NOMO-1 treated with dmso at 0.1 percent for 144 hours (cell line): Measurements from ENCODE around the gene MSANTD1.
A peak's percentile ranks its signal among the peaks of the same experiment; 100 is the strongest.

Experiments used
- DNase-seq: peaks from one replicate; lab custom pipeline; 2025; ENCODE audit not compliant: unreplicated experiment; lab: John Stamatoyannopoulos, UW

The MSANTD1 gene

DNA sequence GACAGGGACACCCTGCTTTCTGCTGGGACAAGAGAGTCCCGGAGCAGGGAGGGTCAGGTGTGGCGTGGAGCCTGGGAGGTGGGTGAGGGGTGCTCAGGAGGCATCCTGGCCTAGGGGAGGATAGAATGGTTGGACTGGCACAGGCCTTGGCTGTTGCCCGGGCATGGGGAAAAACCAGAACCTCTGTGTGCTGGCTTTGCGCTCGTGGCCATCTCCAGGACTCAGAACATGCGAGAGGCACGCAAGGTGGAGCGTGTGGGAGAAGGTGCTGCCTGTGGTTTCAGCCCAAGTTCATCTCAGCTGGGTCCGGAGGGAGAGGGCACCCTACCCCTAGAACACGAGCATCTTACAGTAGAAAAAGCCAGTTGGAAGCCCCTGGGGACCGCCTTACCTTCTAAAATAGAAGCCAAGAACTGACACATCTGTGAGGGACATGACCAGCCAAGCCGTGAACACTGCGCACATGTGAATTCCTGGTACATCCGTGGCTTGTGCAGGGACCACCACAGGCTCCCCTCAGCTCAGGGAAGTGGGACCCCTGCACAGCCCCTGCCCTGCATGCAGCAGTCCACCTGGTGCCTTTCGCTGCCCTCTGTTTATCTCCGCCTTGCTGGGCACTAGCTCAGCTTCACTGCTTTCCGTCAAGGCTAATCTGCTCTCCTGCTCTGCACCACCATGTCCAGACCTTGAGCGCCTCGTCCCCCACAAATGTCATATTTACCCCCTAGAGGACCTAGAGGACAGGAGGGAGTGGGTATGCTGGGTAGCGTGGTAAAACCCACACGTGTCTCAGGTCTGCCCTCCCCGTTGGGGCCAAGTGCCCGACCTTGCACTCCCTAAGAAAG is 13.5 kb downstream of the MSANTD1 start:
- no peak for DNase-seq

DNA sequence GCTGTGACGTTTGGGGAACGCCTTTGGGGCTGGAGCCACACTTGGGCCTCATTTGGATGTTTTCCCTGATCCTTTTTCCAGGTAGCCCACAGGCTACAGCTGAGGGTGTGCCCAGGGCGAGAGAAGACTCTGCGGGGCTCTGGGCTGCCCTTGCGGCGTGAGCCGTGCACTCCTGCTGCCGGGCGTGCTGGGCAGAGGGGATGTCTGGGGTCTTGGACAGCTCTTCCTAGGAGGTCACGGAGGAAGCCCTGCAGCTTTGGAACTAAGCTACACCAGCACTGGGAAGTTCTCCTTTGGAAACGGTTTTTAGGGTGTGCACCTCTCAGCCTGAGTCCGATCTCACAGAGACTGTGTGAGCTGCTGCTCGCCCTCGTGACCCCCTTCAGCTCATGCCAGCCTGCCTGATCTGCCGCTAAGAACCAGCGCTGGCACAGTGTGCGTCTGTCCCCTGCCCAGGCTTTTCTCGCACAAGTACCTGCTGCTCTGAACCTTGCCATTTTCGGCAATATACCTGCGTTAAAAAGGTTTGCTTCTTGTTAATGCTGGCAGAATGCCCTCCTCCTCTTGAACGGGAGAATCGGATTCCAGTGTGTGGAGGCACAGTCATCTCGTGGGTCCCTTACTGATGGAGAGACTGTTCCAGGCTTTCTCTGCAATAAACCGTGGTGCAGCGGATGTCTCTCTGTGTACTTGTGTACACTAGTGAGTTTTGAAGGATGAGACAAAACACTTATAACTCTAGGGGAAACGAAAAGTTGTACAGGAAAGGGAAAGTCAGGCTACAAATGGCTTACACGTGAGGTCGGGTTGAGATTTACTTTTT is 14.3 kb downstream of the MSANTD1 start:
- no peak for DNase-seq

DNA sequence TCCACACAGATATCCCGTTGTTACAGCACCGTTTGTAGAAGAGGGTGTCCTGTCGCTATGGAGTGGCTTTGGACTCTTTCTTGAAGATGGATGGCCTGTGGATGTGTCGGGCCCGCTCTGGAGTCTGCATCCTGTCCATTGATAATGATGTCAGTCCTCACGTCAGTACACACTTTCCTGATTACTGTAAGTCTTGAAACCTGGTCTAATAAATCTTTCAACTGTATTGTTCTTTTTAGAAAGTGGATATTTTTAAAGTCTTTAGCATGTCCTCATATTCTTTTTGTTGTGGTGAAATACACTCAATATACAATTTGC is 14.9 kb downstream of the MSANTD1 start:
- DNase-seq: no peak

DNA sequence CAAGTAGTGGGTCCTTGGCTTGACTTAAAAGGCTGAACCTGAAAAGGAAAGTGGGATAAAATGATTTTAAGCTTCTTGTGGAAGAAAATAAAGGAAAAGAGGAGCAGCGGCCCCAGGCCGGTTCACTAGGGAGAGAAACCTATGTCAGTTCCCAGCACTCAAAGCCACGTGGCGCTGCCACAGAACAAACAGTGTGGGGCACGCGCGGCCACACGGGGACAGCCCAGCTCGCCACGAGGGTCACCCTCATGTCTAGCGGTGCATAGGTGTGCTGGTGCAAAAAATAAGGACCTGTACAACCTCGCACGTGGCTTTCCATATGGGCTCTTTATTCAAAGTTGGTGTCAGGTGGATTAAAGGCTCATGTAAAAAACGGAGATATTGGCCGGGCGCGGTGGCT is 17.1 kb downstream of the MSANTD1 start:
- DNase-seq: no peak

DNA sequence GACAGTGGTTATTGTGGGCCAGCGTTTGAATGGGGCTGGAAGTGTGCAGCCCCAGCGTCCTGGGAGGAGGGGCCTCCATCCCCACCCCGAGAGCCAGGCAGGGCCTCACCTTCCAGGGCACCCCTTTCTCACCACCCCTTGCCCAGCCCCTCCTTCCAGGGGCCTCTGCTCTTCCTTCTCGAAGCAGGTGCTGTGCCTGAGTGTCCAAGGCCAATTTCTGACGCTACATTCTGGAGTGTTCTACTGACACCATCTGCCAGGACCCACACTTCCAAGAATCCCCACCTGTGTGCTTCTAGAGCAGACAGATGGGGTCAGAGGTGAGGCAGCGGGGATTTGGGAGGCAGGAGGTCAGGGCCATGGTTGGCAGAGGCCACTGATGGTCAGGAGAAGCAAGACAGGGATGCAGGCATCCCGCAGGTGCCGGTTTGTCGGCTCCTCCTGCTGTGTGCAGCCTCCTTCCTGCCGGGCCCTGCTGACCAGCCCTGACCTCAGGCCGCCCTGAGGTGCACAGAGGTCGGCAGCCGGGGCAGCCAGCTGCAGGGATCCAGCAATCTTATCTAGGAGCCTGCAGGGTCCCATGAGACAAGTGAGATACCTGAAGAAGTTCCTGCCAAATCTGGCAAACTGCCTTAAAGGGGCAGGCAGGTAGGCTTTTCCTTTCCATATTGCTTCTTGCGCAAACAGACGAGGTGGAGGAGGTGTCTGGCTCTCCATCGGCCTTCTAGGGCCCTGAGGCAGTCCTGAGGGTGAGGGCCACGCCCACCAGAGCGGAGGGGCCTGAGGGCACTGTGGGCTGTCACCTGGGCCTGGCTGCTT is 18.8 kb downstream of the MSANTD1 start:
- no peak for DNase-seq

DNA sequence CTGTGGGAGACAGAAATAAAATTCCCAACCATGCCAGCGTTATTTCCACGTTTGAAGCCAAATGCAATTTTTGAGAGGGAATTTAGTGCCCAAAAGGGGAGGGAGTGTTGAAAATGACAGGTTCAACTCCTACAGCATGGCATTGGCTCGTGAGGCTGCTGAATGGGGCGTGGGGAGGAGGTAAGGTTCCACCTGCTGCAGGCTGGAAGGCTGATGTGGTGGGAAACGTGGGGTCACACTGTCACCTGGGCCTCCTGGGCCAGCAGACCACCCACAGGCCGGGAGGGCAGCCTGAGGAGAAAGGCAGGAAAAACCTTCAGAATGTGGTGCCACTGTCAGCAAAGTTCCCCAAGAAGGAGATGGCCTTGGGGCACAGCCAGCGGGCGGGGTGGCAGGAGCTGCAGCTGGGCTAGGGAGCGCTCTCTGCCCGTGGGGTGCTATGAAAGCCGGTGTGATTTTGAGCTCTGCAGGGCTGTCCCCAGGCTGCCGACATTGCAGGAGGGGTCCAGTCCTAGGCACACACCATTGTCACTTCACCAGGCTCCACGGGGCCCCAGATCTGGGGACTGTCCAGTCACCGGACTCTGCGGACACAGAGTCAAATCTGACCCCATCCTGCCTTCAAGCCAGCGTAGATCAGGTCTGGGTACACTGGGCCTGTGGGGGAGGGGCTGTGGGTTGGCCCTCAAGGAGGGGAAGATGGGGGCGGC is 19.6 kb downstream of the MSANTD1 start:
- no peak for DNase-seq

DNA sequence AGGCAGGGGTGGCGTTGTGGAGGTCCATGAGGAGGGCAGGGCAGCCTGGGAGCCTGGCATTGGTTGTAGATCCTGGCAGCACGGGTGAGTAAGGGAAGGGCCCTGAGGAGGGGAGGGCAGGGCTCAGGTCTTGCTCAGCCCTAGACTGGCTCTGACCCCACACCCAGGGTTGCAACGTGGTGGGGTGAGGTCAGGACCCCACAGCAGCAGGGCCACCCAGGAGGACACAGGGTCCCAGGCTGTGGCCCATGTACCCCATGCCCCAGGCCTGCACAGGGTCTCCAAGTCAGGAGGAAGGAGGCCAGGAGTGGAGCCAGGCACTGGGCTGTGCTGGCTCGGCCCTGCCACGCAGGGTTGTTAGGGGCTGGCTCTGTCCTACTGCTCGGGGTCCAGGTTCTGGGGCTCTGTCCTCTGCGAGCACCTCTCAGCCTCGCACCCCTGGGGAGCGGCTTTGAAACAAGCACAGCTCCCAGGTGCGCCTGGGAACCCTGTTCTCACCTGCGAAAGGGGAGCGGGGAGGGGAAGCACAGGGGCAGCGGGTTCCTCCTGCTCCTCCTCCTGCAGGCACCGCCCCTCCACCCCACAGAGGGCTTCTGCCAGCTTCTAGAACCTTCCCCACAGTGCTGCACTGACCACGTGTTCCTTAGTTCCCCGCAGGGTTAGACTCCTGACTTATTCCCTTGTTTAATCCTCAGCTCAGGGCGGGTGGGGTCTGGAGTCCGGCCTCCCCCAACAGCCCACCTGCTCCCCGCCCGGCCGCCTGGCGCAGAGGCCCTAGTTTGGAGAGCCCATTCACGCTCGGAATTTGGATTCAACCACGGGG is 20.4 kb downstream of the MSANTD1 start:
- DNase-seq: no peak

DNA sequence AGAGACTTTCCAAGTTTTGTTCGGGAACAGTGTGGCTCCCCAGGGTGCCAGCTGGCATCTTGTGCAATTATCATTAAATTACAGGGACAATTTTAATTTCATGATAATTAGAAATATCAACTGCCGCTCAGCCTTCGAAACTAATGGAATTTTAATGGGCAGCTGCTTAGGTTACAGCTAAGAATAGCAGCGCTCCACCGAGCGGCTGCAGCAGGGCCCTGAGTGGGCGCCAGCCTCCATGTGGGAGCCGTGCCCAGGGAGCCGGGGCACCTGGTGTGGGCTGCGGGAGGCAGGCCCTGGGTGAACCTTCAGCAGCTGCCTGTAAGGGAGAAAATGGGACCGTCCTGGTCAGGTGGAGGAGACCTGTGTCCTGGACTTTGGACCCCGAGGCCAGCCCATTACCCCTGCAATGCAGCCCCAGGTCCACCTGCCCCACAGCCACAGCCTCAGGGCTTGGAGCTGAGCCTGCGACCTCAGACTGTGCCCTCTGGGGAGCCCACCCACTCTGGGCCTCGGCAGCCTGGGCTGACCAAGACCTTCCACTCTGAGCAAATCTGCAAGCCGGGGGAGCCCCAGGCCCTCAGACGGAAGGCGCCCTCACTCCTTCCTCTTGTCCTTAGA is 21.1 kb downstream of the MSANTD1 start:
- DNase-seq: no peak

DNA sequence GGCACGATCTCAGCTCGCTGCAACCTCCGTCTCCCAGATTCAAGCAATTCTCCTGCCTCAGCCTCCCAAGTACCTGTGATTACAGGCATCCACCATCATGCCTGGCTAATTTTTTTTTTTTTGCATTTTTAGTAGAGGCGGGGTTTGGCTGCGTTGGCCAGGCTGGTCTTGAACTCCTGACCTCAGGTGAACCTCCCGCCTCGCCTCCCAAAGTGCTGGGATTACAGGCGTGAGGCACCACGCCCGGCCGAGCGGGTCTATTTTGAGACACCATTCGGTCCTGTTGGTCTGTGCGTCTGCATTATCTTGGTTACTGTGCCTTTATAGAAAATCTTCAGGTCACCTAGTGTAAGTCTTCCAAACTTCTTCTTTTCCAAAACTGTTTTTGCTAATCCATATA is 22.2 kb downstream of the MSANTD1 start:
- DNase-seq: no peak

DNA sequence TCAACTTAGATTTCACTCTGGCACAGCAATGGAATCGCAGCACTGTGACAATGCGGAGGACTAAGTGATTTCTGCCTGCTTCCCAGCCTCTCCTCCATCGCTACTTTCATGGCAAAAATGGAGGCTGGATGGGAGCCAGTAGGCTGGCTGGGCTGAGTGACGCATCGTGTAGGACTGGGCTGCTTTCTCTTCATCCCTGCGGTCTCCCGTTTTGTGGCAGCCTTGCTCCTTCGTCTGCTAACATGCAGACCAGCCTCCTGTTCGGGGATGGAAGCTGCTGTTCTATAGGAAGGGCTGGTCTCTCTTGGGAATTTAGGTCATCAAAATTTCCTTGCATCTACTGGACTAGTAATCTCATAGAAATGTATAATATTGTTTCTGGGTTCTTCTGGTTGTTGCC is 28.0 kb downstream of the MSANTD1 start:
- no peak for DNase-seq

DNA sequence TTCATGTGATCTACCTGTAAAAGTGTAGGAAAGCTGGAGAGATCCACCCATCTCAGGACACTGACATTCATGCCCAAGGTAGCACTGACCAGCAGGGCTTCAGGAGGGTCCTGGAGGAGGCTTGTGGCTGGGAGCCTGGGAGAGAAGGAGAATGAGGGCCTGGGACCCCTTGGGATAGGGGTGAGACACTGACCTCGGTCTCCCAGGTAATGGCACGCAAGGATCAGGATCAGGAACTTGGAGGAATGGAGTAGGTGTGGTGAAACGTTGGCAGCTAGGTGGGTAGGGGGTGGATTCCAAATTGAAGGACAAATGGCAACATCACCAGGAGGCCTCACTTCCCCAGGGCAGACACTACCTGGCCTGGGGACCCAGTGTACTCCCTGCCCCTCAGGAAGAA is 31.5 kb downstream of the MSANTD1 start:
- no peak for DNase-seq

DNA sequence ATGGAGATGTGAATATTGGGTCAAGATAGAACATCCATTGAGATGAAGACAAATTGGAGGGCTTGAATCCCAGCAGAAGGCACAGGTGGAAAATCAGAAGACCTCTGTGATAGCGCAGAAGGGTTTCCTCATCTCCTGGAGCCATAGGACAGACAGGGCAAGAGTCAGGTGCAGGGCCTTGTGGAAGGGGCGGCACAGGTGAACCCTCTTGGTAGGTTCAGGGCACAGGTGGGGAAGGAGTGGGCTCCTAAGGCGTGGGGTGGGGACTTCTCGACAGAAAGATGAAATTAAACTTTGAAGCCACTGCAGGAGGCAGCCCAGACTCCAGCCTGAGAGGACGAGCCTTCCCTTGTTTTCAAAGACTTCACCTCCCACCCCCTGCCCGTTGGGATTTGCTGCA is 34.5 kb downstream of the MSANTD1 start:
- DNase-seq: no peak

DNA sequence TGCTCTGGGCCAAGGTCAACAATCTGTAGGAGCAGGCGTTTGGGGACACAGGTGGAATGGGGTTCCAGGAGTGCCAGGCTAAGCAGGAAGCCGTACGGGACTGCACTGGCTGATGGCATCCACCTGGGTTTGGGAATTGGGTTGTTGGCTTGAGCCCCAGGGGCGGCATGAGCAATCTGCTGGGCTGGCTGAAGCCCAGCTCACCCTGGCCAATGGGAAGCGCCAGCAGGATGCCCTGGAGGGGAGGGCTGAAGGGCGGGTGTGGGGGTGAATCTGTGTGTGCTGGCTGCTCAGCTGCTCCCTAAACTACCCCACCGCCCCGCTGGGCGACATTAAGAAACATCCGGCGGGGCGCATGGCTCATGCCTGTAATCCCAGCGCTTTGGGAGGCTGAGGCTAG is 35.0 kb downstream of the MSANTD1 start:
- DNase-seq: no peak

DNA sequence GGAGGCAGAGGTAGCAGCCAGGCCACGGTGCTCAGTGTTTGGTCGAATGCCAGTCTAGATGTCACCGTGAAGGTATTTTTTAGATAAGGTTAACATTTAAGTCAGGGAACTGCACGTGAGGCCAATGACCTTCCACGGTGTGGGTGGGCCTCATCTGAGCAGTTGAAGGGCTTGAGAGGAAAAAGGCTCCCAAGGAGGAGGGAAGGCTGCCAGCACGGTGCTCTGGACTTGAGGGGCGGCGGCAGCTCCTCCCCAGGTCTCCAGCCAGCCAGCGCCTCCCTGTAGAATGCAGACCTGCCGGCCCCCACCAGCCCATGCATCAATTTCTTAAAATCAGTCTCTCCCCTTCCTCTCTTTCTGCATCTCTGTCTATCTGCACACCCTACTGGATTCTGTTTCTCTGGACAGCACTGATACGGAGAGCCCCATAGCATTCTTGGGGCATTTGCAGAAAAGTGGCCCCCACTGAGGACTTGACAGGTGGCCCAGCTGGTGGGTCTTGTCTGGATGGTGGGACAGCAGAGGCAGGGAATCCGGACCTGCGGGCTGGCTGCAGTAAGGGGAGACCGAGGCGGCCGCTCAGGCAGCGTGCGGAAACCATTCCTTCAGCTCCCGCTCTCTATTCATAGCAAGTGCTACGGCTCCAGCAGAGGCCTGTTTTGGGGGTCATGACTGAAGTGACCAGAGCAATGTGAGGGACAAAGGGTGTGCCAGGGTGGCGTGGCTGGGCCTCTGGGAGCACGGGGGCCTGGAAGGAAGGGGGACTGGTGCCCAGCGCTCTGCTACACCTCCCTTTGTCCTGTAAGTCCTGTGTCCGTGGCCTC is 36.0 kb downstream of the MSANTD1 start:
- no peak for DNase-seq

DNA sequence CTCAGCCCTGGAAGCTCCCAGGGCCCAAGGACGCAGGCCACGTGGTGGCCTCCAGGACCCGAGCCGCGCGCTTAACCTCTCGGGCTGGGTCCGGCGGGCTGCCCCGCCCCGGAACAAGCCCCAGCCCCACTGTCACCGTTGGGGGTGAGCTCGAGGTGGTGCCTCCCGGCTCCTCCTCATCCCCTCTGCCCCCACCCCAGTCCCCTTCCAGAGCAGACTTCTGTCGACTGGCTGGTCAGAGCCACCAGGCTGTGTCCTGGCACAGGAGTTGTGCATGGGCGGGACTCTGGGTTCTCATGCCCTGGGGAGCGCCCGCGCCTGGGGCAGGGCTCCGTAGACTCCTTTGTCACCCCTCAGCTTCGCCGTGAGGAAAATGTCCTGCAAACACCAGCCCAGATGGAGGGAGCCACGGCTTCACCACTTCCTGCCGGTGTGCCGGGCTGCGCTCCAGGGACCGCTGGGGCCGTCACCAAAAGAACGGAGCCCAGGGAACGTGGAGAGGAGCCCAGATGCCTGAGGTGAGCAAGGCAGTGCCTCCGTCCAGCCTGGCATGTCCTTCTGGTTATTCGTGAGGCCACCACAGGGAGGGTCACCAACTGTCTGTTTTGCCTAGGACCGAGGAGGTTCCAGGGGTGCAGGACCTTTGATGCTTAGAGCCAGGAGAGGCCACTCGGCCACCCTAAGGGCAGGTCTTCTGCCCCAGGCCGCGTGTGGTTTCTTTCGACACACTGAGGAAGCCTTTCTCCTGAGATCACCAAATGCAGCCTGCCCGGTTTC is 36.8 kb downstream of the MSANTD1 start:
- DNase-seq: peak; percentile 92

DNA sequence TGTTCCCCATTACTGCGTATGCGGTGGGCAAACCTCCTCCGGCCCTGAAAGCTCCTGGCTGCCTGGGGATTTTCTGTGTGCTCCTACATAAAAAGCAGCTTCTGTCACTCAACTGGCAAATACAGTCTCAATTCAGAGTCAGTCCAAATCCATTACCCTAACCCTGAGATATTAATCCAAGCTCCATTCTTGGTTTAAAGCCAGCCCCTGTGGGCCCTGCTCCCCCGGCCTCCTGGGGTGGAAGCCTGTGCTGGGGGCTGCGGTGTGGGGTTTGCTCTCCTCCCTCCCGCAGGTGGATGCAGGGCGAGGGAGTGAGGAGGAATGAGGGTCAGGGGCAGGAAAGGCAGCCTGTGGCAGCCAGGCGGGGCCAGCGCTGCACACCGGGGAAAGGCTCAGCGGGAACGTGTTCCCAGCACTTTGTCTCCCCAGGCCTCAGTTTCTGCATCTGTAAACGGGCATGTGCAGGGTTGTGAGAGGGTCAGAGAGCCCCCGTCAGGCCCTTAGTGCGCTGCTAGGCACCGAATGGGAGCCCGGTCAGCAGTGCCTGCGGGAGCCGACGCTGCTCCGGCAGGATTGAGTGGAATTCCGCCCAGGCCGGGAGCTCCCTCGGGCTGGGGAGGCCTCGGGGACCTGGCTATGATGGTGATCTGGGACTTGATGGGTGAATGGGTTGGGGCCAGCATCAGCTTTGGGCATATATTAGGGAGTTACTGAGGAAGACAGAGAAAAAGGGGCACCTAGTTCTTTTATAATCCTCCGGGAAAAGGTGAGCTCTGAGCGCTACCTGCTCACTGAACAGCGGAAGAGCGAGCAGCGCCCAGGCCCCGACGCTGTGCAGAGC is 37.6 kb downstream of the MSANTD1 start:
- DNase-seq: no peak

DNA sequence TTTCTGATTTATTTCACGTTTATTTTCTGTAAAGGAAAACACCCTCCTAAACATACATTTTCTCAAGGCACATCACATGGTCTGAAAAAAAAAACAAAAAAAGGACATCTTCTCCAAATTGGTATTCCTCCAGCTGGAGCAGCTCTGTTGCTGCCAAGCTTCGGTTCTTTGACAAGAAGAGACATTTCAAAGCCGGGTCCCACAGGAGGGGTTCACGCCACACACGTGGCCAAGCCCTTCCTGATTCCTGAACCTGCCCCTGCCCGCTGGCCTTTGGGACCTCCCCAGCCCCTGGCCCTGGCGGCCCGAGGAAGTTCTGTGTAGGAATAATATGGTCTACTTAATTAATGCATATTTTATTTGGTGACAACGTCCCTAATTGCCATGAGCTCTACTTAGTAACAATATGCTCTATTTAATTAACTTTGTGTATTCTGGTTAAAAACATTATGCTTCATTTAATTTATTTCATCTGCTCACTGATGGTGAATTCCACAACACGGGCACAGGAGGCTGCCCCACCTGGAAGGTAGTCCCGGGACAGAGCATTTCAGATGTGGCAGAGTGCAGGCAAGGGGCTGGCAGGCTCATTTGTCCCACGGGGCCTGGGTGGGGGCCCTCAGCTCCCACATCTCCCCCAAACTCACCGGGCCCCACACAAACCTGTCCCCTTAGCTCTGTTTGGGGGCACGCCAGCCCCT is 38.5 kb downstream of the MSANTD1 start:
- no peak for DNase-seq
